GM12873 (cell line): ENCODE data around the gene ABCA8.

Experiments
- CTCF ChIP-seq: IDR thresholded peaks from 2 replicates; pipeline ENCODE4 v1.5.1; 2012; ENCODE audit warnings: low read depth, mild to moderate bottlenecking, moderate library complexity, low read length, control low read depth; ENCODE audit not compliant: insufficient read depth; ENCODE audit errors: missing control alignments

ABCA8 gene

GRCh38 chr17:68955181-68955841 lies at the start of gene ABCA8:
Gene ABCA8, minus strand, starts transcription at chr17:68955392. Its CDS starts 13,358 bp downstream, at chr17:68942034.
- TF ChIP-seq CTCF, result no peak

DNA sequence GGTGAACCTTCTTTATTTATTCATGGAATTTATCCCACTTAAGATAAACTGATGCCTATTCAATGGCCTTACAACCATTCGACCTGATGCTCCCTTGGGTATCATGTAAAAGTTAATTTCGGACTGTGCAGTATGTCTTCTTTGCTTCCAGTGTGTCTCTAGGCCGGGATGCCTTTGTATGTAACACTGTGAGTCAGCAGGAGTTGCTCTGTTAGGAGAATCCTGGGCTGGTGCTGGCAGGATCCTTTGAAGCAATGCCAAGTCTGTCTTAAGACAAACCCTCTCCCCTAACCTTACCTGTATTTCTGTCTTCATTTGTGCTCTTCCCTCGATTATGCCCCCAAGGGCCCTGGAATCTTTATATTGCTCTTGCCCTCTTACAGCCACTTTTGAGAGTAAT lies 37.9 kb upstream of the ABCA8 start:
- no peak for TF ChIP-seq CTCF

DNA sequence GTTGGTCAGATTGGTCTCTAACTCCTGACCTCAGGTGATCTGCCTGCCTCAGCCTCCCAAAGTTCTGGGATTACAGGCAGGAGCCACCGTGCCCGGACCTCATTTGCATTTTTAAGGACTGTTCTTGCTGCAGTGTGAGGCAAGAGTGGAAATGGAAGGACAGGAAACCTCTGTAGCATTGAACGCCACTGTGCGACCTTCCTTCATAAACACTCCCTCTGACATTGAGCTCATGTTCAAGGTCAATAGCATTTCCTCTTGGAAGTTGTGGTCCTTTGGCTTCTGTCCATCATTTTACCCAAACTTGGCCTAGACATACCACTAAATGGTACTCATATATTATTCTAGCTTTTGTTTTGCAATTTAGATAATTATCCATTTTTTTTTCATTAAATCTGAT lies 32.8 kb upstream of the ABCA8 start:
- no peak for TF ChIP-seq CTCF

- TF ChIP-seq CTCF, result no peak
Measured at GRCh38 chr17:68981288-68981687, 26.1 kb upstream of the ABCA8 start.

DNA sequence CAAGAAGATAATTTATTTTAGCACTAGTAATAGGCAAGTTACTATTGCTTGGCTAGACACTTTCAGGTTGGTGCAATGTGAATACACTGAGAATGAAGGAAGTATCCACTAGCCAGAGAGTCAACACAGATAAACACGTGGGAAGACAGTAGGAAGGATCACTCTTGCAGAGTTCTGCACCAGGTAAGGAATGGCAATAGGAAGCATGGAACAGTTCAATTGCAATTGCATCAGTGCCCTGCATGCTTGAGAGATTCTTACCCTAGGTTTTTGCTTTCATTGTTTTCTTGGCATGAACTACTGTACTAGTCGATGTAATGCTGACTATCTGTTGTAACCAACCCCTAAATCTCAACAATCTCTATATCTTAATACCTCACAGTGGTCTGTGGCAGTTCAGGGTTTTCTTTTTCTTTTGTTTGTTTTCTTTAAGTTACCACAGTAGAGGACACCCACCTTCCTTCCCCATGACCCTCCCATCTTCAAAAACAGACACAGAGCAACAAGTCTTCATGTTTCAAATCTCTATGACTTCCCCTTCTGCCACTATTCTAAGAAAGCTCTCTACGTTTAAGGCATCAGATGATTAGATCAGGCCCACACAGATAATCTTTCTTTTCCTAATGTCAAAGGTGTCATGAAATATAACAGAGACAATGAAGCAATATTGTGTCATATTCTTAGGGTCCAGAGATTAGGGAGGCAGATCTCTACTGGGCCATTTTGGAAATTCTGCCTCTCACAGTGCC lies 18.1 kb upstream of the ABCA8 start:
- no peak for TF ChIP-seq CTCF

DNA sequence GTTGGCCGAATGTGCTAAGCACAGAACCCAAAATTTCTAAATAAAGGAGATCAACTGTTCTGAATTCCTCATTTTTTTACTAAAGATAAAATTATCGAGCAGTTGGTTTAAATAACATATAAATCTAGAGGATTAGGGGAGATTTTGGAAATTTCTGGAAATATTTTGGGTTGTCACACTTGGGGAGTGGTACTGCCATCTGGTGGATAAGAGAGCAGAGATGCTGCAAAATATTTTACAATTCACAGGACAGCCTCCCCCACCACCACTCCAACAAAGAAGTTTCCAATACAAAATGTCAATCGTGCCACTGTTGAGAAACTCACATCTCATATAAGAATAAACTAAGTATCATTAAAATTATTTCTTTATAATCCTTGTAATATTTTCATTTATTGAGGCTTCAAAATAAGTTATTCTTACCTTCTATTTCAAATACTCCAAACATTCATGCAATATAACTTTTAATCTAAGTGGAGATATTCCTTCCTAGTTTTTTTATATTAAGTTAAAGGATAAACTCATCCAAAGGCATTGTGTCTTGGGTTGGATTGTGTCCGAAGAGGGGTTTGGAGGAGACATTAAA lies 17.0 kb upstream of the ABCA8 start:
- peak; percentile 53 for TF ChIP-seq CTCF

DNA sequence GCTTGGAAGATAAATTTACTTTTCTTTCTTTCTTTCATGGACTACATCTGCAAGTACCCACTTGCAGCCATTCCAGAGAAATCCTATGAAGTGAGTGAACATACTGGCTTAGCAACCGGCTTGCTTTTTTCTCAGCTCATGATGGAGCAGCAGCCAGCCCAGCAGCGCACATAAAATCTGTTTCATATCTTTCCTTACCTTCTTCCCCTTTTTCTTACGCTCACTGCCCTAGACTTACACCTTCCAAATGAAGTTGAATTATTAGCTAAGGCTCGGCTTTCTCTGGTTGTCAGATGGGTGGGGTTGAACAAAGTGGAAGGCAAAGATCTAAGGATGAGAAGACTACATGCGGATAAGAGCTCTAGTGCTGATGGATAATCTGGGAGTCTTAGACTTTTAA lies 13.9 kb upstream of the ABCA8 start:
- TF ChIP-seq CTCF, result no peak
